Measurements from ENCODE around the gene TAS2R46.

GRCh38 chr12:11026118-11026517 is 36.0 kb downstream of the TAS2R46 start:
- TF ChIP-seq CTCF (IDR thresholded peaks at IDR 0.05) (no peak), POLR2A (IDR thresholded peaks at IDR 0.05) (no peak), EP300 (IDR thresholded peaks at IDR 0.05) (no peak), POLR2AphosphoS5 (IDR thresholded peaks at IDR 0.05) (no peak)

All from gastroesophageal sphincter (tissue), 3 donors.